ENCODE results near the gene RALGPS1.
"Not testable (repeated sequence)": the region's sequence is repeated elsewhere in the genome, so short reads cannot be mapped to it uniquely, and the experiment has no call there.

The RALGPS1 gene

GRCh38 chr9:127132921-127133647, 218.5 kb downstream of the RALGPS1 start:
- DNase-seq (ENCODE audit: low read depth in 1 of 2, low spot score in 1 of 2), result no peak

- DNase-seq (ENCODE audit: low read depth in 1 of 2, low spot score in 1 of 2), result no peak
These were observed 219.2 kb downstream of the RALGPS1 start for GRCh38 chr9:127133739-127134167.

GRCh38 chr9:127135056-127135745, 220.6 kb downstream of the RALGPS1 start:
- DNase-seq (ENCODE audit: low read depth in 1 of 2, low spot score in 1 of 2), result no peak

- no peak for DNase-seq (ENCODE audit: low read depth in 1 of 2, low spot score in 1 of 2)
These were observed 221.7 kb downstream of the RALGPS1 start for GRCh38 chr9:127136081-127136879.

- no peak for DNase-seq (ENCODE audit: low read depth in 1 of 2, low spot score in 1 of 2)
These were observed 222.5 kb downstream of the RALGPS1 start for GRCh38 chr9:127136880-127137639.

GRCh38 chr9:127137640-127138360, 223.2 kb downstream of the RALGPS1 start:
- DNase-seq (ENCODE audit: low read depth in 1 of 2, low spot score in 1 of 2), result no peak

GRCh38 chr9:127138444-127138843, 223.9 kb downstream of the RALGPS1 start:
- no peak for DNase-seq (ENCODE audit: low read depth in 1 of 2, low spot score in 1 of 2)

GRCh38 chr9:127139071-127139731, 224.6 kb downstream of the RALGPS1 start:
- DNase-seq (ENCODE audit: low read depth in 1 of 2, low spot score in 1 of 2), result no peak

GRCh38 chr9:127139775-127140174, 225.2 kb downstream of the RALGPS1 start:
- DNase-seq (ENCODE audit: low read depth in 1 of 2, low spot score in 1 of 2), result no peak

GRCh38 chr9:127140181-127140580, 225.6 kb downstream of the RALGPS1 start:
- no peak for DNase-seq (ENCODE audit: low read depth in 1 of 2, low spot score in 1 of 2)

- no peak for DNase-seq (ENCODE audit: low read depth in 1 of 2, low spot score in 1 of 2)
These were observed 226.5 kb downstream of the RALGPS1 start for GRCh38 chr9:127140842-127141675.

- no peak for DNase-seq (ENCODE audit: low read depth in 1 of 2, low spot score in 1 of 2)
These were observed 227.7 kb downstream of the RALGPS1 start for GRCh38 chr9:127142291-127142690.

- DNase-seq (ENCODE audit: low read depth in 1 of 2, low spot score in 1 of 2), result no peak
These were observed 228.4 kb downstream of the RALGPS1 start for GRCh38 chr9:127142931-127143464.

- DNase-seq (ENCODE audit: low read depth in 1 of 2, low spot score in 1 of 2), result no peak
These were observed 229.4 kb downstream of the RALGPS1 start for GRCh38 chr9:127143920-127144465.

- DNase-seq (ENCODE audit: low read depth in 1 of 2, low spot score in 1 of 2), result no peak
These were observed 230.3 kb downstream of the RALGPS1 start for GRCh38 chr9:127144670-127145445.

- DNase-seq (ENCODE audit: low read depth in 1 of 2, low spot score in 1 of 2), result not testable (repeated sequence)
These were observed 232.3 kb downstream of the RALGPS1 start for GRCh38 chr9:127146841-127147240.

GRCh38 chr9:127147251-127147650, 232.7 kb downstream of the RALGPS1 start:
- DNase-seq (ENCODE audit: low read depth in 1 of 2, low spot score in 1 of 2), result no peak

- no peak for DNase-seq (ENCODE audit: low read depth in 1 of 2, low spot score in 1 of 2)
These were observed 233.4 kb downstream of the RALGPS1 start for GRCh38 chr9:127148014-127148413.
